A673 (cell line): ENCODE data around the gene LGMN. TPM values are rescaled to one million over a fixed set of nuclear protein-coding genes. Genes with fewer than 3 reads are reported as not detected.

Source experiments
- BruUV-seq: library from RNA; stranded (reverse); fragments of 400-500 nt; replicated peaks from 2 replicates; lab custom pipeline; 2021; lab: Mats Ljungman, UMichigan
- CTCF ChIA-PET: fragments of 300-600 bp; sonication (Branson Sonifier 250); formaldehyde crosslinking; loops from one replicate; lab custom pipeline; 2022; ENCODE audit warnings: antibody characterized with exemption; lab: Charles Lee
- POLR2A ChIA-PET: fragments of 300-600 bp; sonication (Branson Sonifier 250); formaldehyde crosslinking; loops from one replicate; lab custom pipeline; 2022; ENCODE audit warnings: antibody characterized with exemption; ENCODE audit not compliant: low non-redundant PET; lab: Charles Lee
- DNase-seq: peaks from one replicate; pipeline ENCODE4 v3.0.0-alpha.2; 2015; ENCODE audit warnings: low spot score
- H3K27ac ChIP-seq: fragments of 200-600 bp; sonication (generic); 2 replicates; pipeline ENCODE4 v1.5.1; 2016; ENCODE audit warnings: mixed run types, low read depth, mild to moderate bottlenecking, mixed read lengths, antibody characterized with exemption, low read length; ENCODE audit not compliant: poor library complexity, severe bottlenecking
- H3K27me3 ChIP-seq: fragments of 200-600 bp; sonication (generic); replicated peaks from 2 replicates; pipeline ENCODE4 v1.6.1; 2017; ENCODE audit warnings: mixed run types, low read depth, mild to moderate bottlenecking, mixed read lengths, antibody characterized with exemption, low read length; ENCODE audit not compliant: insufficient read depth, poor library complexity
- H3K36me3 ChIP-seq: fragments of 200-600 bp; sonication (generic); 2 replicates; pipeline ENCODE4 v1.6.1; 2016; ENCODE audit warnings: mixed run types, mild to moderate bottlenecking, mixed read lengths, antibody characterized with exemption, low read length; ENCODE audit not compliant: insufficient read depth, poor library complexity, severe bottlenecking
- H3K4me1 ChIP-seq: fragments of 200-600 bp; sonication (generic); 2 replicates; pipeline ENCODE4 v1.6.1; 2017; ENCODE audit warnings: mixed run types, mild to moderate bottlenecking, mixed read lengths, antibody characterized with exemption, low read length; ENCODE audit not compliant: insufficient read depth, poor library complexity, severe bottlenecking
- H3K4me3 ChIP-seq: fragments of 200-600 bp; sonication (generic); 2 replicates; pipeline ENCODE4 v1.5.1; 2016; ENCODE audit warnings: low read depth, mixed run types, mild to moderate bottlenecking, mixed read lengths, low read length; ENCODE audit not compliant: poor library complexity, severe bottlenecking
- H3K9me3 ChIP-seq: fragments of 200-600 bp; sonication (generic); 2 replicates; pipeline ENCODE4 v1.6.1; 2016; ENCODE audit warnings: mixed run types, low read depth, mild to moderate bottlenecking, mixed read lengths, antibody characterized with exemption, low read length; ENCODE audit not compliant: poor library complexity, severe bottlenecking
- EZH2 ChIP-seq: fragments of 200-600 bp; sonication (generic); IDR thresholded peaks from 2 replicates; pipeline ENCODE4 v1.6.1; 2017; ENCODE audit warnings: borderline replicate concordance, low read depth, mild to moderate bottlenecking, mixed read lengths, antibody characterized with exemption, low read length; ENCODE audit not compliant: poor library complexity, severe bottlenecking
- intact Hi-C: fragments of 100-400 bp; cut with micrococcal nuclease; formaldehyde crosslinking; loops from one replicate; pipeline ENCODE4 v1.10.0; 2022; ENCODE audit not compliant: unreplicated experiment
- total RNA-seq: library from RNA; stranded (reverse); gene quantifications from 2 replicates; pipeline ENCODE4 v1.2.3, GENCODE V29; 2021
- TF ChIP-seq, protein P1 (sequence below): fragments of 300-800, 200-600 bp; sonication (generic); conservative IDR thresholded peaks from 2 replicates; pipeline ENCODE4 v1.5.1; 2017; ENCODE audit warnings: low read depth, mild to moderate bottlenecking, antibody characterized with exemption, low read length, moderate library complexity, mixed read lengths

The LGMN gene
- total RNA-seq, 1 experiment from 2014 or later = 34.6 TPM

DNA sequence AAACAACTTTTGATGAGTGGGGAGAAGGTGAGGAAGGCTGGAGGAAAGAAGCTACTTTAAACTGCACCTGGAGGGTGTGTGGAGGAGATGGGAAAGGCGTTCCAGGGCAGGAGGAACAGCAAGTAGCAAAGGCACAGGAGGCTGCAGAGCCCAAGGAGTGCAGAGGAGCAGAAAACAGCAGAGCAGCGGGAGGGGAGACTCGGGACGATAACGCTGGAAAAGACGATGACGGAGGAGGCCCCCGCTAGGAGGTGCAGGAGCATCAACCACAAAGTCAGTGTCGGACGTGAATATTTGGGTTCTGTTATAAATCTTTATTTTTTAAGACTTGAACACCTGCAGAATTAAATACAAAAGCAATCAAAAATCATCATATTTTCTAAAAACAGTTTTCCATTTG is 44.9 kb downstream of the LGMN start:
- POLR2A ChIA-PET = no interaction called here
- Histone ChIP-seq H3K36me3 (no peaks in the 10 kb centered on the region), H3K9me3 (no peaks in the 10 kb centered on the region), H3K27me3 (no peaks in the 10 kb centered on the region), H3K4me3 (no peak overlapping the region), H3K27ac (no peak overlapping the region), H3K4me1 (no peaks in the 10 kb centered on the region)
- TF ChIP-seq, protein P1, sequence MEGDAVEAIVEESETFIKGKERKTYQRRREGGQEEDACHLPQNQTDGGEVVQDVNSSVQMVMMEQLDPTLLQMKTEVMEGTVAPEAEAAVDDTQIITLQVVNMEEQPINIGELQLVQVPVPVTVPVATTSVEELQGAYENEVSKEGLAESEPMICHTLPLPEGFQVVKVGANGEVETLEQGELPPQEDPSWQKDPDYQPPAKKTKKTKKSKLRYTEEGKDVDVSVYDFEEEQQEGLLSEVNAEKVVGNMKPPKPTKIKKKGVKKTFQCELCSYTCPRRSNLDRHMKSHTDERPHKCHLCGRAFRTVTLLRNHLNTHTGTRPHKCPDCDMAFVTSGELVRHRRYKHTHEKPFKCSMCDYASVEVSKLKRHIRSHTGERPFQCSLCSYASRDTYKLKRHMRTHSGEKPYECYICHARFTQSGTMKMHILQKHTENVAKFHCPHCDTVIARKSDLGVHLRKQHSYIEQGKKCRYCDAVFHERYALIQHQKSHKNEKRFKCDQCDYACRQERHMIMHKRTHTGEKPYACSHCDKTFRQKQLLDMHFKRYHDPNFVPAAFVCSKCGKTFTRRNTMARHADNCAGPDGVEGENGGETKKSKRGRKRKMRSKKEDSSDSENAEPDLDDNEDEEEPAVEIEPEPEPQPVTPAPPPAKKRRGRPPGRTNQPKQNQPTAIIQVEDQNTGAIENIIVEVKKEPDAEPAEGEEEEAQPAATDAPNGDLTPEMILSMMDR = no peak
- TF ChIP-seq EZH2 = no peak
- no peak for DNase-seq
- intact Hi-C loops = no loop called here
- no TSS peak for BruUV-seq
- CTCF ChIA-PET = no interaction called here

DNA sequence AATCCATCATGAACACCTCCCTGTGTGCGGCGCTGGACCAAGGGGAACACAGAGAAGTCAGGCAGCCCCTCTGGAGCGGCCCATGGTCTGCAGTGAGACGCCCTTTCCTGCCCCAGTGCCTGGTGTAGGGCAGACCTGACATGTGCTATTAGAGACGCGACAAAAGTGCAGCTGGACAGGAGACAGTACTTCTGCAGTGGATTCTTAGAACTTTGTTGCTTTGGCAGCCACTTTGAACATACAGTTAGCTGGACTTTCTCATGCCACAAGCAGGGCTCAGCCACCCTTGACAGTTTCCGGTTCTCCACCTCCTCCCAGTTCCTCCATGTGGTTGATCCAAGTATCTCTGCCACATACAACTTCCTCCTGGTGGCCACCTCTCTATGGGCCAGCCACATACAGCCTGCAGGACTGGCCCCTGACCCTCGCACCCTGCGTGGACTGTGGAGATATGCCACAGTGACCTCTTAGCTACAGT is 45.9 kb downstream of the LGMN start:
- intact Hi-C loops = no loop called here
- no peak for DNase-seq
- no peaks in the 10 kb centered on the region for H3K27me3 ChIP-seq
- H3K36me3 ChIP-seq = no peaks in the 10 kb centered on the region
- H3K4me3 ChIP-seq = no peak overlapping the region
- ChIA-PET POLR2A (no interaction called here), CTCF (interaction anchor here (0.7 kb wide), 1 partner anchor 80 kb away, joined by 3 read pairs; no protein-coding TSS in a partner anchor)
- BruUV-seq = no TSS peak
- TF ChIP-seq, protein P1 = no peak
- no peak for TF ChIP-seq EZH2
- H3K27ac ChIP-seq = no peak overlapping the region
- no peaks in the 10 kb centered on the region for H3K9me3 ChIP-seq
- H3K4me1 ChIP-seq = no peaks in the 10 kb centered on the region

DNA sequence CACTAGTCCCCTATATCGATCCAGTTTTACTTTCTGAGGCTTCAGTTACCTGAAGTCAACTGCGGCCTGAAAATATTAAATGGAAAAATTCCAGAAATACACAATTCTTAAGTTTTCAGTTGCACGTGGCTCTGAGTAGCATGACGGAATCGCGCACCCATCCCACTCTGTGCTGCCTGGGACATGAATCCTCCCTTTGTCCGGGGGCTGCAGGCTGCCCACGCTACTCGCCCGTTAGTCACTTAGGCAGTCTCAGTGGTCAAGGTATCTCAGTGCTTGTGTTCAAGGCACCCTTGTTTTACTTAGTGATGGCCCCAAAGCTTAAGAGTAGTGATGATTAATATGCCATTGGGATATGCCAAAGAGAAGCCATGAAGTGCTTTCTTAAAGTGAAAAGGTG is 46.6 kb downstream of the LGMN start:
- Histone ChIP-seq H3K27ac (no peak overlapping the region), H3K36me3 (no peaks in the 10 kb centered on the region), H3K27me3 (no peaks in the 10 kb centered on the region), H3K4me1 (no peaks in the 10 kb centered on the region), H3K4me3 (no peak overlapping the region), H3K9me3 (no peaks in the 10 kb centered on the region)
- ChIA-PET CTCF (no interaction called here), POLR2A (no interaction called here)
- no TSS peak for BruUV-seq
- intact Hi-C loops = no loop called here
- TF ChIP-seq, protein P1 = no peak
- TF ChIP-seq EZH2 = no peak
- no peak for DNase-seq
